Panc1 (cell line): ENCODE data around the gene FAXC.

ENCODE experiments used
- SIN3A ChIP-seq: IDR thresholded peaks from 2 replicates; pipeline ENCODE4 v1.6.1; 2012; ENCODE audit warnings: low read depth, mild to moderate bottlenecking, low read length, moderate library complexity, borderline replicate concordance; ENCODE audit not compliant: insufficient read depth
- TF ChIP-seq, protein P1 (sequence below): fragments of 450-650 bp; IDR thresholded peaks from 2 replicates; pipeline ENCODE4 v1.5.1; 2017; ENCODE audit warnings: mild to moderate bottlenecking

DNA sequence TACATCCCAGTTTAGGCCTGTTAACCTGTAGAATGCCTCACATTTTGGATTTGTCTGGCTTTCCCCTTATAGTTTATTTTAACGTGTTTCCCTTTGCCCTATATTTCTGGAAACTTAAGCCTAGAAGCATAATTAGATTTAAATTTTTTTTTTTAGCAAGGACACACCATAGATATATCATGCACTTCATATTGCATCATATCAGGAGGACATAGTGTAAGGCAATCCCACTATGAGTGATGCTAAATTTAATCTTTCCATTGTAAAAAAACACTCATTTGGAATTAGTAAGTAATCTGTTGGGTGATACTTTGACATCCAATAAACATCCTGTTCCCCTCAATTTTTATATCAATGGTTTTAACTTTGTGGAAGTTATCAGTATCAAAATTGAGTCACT, 10.3 kb upstream of the FAXC start:
- TF ChIP-seq, protein P1, sequence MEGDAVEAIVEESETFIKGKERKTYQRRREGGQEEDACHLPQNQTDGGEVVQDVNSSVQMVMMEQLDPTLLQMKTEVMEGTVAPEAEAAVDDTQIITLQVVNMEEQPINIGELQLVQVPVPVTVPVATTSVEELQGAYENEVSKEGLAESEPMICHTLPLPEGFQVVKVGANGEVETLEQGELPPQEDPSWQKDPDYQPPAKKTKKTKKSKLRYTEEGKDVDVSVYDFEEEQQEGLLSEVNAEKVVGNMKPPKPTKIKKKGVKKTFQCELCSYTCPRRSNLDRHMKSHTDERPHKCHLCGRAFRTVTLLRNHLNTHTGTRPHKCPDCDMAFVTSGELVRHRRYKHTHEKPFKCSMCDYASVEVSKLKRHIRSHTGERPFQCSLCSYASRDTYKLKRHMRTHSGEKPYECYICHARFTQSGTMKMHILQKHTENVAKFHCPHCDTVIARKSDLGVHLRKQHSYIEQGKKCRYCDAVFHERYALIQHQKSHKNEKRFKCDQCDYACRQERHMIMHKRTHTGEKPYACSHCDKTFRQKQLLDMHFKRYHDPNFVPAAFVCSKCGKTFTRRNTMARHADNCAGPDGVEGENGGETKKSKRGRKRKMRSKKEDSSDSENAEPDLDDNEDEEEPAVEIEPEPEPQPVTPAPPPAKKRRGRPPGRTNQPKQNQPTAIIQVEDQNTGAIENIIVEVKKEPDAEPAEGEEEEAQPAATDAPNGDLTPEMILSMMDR: no peak
- TF ChIP-seq SIN3A: no peak
